Measurements from ENCODE around the gene GCK.

GCK gene

GRCh38 chr7:44103923-44104859 lies 85.0 kb downstream of the GCK start, which contains the start of gene AEBP1:
Gene AEBP1 (plus strand): TSS chr7:44104345. CDS start chr7:44104666, 321 bp downstream.
- no peak for DNase-seq (ENCODE audit: low spot score)

GRCh38 chr7:44103566-44103922 lies 85.7 kb downstream of the GCK start:
- DNase-seq (ENCODE audit: low spot score): no peak

GRCh38 chr7:44102846-44103565 lies 86.2 kb downstream of the GCK start:
- no peak for DNase-seq (ENCODE audit: low spot score)

GRCh38 chr7:44101966-44102845 lies 87.0 kb downstream of the GCK start:
- no peak for DNase-seq (ENCODE audit: low spot score)

GRCh38 chr7:44101303-44101965 lies 87.8 kb downstream of the GCK start:
- no peak for DNase-seq (ENCODE audit: low spot score)

GRCh38 chr7:44100458-44101302 lies 88.6 kb downstream of the GCK start:
- DNase-seq (ENCODE audit: low spot score): no peak

GRCh38 chr7:44099669-44100068 lies 89.6 kb downstream of the GCK start:
- no peak for DNase-seq (ENCODE audit: low spot score)

GRCh38 chr7:44098092-44099068 lies 90.9 kb downstream of the GCK start:
- DNase-seq (ENCODE audit: low spot score): no peak

- no peak for DNase-seq (ENCODE audit: low spot score)
Measured at GRCh38 chr7:44097064-44097932, 91.9 kb downstream of the GCK start.

- no peak for DNase-seq (ENCODE audit: low spot score)
Measured at GRCh38 chr7:44096326-44096881, 92.8 kb downstream of the GCK start.

GRCh38 chr7:44095781-44096180 lies 93.5 kb downstream of the GCK start:
- no peak for DNase-seq (ENCODE audit: low spot score)

- no peak for DNase-seq (ENCODE audit: low spot score)
Measured at GRCh38 chr7:44094883-44095592, 94.2 kb downstream of the GCK start.

GRCh38 chr7:44094365-44094764 lies 94.9 kb downstream of the GCK start:
- DNase-seq (ENCODE audit: low spot score): no peak
